22Rv1 (cell line): ENCODE results near the gene TPD52L3.

ENCODE experiments used
- CTCF ChIP-seq: fragments of 450-650 bp; IDR thresholded peaks from 2 replicates; pipeline ENCODE4 v1.5.1; 2017; ENCODE audit warnings: mild to moderate bottlenecking
- ZFX ChIP-seq: fragments of 450-650 bp; IDR thresholded peaks from 2 replicates; pipeline ENCODE4 v1.6.1; 2017; ENCODE audit warnings: antibody characterized with exemption, borderline replicate concordance

- TF ChIP-seq ZFX (no peak), CTCF (no peak)
Measured at GRCh38 chr9:6330958-6331634, 2.9 kb downstream of the TPD52L3 start.
